Right renal pelvis (tissue), 4 donors: ENCODE data around the gene ANKRD13A. TPM values are rescaled to one million over a fixed set of nuclear protein-coding genes. Genes with fewer than 3 reads are reported as not detected.
A peak's percentile ranks its signal among the peaks of the same experiment; 100 is the strongest.

Source experiments
- DNase-seq, 4 donors: peaks; one replicate each; pipeline ENCODE4 v3.0.0-alpha.2; 2013; ENCODE audit warnings: low read depth in 4 of 4, low spot score in 3 of 4, missing footprints in 1 of 4
- polyA plus RNA-seq, 4 donors: library from polyadenylated mRNA; unstranded; fragments of 120-200 nt; gene quantifications; one replicate each; pipeline ENCODE4 v1.2.1, GENCODE V29; 2013; ENCODE audit not compliant: insufficient read length in 4 of 4

The ANKRD13A gene
- 10 to 100 TPM; 37.0 to 44.3 (median 40.0) TPM for polyA plus RNA-seq

DNA sequence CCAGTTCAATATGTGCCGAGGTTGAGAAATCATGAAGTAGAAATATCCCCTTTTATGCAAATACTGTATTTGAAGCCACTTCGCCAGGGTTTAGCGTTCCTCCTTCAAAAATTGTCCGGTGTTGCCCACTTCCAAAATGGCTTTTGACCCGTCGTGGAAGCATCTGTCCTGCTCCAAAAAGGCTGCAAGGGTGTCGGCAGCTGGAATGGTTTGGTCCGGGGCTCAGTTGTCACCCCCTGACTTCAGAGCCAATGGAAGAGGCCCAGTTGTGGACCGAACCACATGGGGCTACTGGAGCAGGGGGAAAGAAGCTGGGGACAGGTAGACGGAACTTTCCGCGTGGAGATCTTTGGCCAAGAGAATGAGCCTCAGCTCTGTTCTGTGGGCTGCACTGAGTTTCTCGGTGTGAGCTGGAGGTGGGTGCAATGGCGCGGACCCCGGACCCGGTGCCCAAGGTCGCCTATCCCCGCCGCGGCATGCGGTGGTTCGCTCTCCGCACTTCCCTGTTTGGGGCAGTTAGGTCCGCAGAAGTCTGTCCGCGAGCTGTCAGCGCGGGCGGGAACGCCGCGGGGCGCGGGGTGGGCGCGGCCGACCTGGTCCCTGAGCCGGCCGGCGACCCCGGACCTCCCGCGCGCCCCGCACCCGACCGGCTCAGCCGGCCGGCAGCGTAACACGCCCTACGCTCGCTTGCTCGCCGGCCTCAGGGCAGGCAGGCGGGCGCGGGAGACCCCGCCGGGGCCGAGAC lies at the start of gene ANKRD13A:
Gene ANKRD13A (plus strand): TSS at position 527 of the 745 bp plus-strand sequence. CDS start 259 bp downstream, outside the sequence.
- DNase-seq, result peak; percentile 87 to 92 (median 90)

DNA sequence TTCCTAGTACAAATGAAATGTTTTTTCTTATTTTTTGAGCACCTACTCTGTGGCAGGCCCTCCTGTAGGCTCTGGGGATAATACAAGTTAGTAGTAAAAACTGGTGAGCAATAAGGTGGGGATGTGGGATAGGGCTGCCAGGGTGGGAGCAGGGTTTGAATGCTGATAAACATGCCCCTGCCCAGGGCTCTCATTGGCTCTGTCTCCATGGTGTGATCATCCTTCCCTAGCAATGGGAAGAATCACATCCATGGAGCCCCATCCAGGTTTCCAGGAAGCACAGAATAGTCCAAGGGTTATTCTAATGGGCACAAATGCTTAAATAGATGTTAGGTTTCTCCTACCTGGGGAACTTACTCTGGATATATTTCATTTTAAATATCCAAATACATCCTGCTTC lies 48.6 kb upstream of the ANKRD13A start:
- no peak for DNase-seq

DNA sequence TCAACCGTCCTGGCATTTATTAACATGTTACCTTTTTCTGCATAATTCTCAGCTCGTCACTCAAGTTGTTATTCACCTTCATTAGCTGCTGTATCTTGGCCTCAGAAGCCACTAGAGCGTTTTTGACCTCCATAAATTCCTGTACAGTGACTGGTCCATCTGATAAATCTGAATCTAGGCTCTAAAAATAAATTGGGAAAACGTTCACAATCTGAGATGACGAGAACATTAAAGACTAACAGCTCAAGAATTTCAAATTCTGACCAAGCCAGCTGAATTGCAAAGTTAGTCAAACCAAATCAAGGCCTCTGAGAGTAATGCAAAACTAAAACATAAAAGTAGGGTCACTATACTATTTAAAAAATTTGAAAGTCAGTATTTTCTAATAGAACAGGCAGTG lies 48.1 kb upstream of the ANKRD13A start:
- DNase-seq, result no peak

DNA sequence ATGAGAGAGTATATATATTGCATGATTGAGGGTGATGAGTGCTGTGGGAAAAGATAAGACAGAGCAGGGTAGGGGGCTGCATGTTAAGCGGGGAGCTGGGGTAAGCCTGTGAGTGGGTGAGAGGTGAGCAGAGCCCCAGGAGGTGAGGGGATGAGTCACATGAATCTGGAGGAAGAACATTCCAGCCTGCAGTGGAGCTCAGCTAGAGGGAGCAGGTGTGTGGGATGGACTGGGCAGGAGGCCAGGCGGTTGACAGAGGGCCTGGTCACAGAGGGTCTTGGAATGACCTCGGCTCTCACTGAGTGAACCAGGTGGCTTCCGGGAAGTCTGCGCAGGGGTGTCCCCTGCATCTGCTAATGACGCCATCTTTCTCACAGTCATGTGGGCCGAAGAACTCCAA lies 47.5 kb upstream of the ANKRD13A start:
- no peak for DNase-seq

DNA sequence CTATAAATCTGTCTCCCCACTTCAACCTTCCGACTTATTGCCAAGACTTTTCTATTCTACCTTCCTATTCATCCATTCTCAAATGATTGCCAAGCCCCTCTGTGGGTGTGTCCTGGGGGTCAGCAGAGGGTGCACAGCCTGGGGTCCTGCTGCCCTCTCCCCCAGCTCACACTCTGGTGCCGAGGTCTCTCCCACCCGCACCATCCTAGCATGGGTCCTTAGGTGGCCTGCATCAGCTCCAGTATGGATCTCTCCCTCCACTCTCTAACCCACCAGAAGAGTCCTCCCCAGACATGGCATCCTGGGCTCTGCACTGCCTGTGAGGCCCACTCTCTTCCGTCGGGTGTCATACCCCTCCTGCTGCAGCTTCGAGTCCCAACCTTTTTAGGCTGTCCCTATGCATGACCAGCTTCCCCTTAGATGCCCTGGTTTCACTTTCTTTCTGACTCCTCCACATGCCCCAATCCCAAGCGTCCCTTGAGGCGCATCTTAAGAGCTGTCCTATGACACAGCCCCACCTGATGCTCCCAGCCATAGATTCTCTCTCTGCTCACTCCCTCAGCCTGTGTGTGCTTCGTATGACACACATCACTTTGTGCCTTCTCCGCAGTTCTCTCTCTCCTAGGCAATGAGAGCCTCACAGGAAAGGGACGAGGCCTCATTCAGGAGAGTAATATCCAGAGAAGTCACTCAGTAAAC lies 46.9 kb upstream of the ANKRD13A start:
- DNase-seq, result no peak

DNA sequence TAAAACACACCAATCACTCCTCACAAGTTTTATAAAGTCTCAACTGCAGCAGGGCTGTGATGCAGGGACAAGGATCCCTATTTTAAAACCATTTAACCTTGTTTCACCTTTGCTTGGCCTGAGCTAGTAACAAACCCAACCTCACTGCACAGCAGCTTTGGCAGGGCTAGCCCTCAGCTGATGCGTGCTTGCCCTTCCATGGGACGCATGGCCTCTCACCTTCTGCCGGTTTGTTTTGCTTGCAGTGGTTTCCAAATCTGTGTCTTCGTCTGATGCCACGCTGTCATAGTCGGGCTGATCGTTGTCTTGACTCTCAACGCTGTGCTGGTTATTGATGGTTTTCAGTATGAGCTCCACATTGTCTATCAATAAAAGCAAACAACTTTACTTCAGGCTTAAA lies 46.4 kb upstream of the ANKRD13A start:
- DNase-seq, result no peak

DNA sequence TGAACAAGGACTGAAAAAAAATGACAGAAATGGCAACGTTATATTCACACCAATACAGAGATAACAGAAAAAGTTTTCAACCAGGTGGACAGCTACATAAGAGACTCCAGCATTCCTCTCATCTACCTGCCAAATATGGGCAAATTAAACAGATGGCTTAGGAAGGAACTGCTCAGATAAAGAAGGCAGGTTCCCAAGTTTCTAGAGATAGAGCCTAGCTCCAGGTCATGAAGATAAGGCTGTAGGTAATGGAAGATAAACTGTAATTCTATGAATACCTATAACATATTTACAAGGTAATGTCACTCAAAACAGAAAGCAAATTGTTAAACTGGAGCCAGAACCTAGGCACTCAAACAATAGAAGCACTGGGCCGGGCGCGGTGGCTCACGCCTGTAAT lies 45.6 kb upstream of the ANKRD13A start:
- no peak for DNase-seq

DNA sequence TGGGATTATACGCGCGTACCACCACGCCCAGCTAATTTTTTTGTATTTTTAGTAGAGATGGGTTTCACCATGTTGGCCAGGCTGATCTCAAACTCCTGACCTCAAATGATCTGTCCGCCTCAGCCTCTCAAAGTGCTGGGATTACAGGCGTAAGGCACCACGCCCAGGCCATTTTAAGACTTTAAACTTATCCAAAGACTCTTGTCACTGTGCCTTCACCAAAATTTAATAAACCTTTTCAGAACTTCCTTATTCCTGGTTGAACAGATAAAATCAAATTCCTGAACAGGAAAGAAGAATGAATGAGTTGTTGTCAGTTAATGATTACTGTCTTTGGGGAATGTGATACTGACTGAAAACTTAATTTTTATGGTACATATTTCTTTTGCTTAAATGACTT lies 40.9 kb upstream of the ANKRD13A start:
- no peak for DNase-seq

DNA sequence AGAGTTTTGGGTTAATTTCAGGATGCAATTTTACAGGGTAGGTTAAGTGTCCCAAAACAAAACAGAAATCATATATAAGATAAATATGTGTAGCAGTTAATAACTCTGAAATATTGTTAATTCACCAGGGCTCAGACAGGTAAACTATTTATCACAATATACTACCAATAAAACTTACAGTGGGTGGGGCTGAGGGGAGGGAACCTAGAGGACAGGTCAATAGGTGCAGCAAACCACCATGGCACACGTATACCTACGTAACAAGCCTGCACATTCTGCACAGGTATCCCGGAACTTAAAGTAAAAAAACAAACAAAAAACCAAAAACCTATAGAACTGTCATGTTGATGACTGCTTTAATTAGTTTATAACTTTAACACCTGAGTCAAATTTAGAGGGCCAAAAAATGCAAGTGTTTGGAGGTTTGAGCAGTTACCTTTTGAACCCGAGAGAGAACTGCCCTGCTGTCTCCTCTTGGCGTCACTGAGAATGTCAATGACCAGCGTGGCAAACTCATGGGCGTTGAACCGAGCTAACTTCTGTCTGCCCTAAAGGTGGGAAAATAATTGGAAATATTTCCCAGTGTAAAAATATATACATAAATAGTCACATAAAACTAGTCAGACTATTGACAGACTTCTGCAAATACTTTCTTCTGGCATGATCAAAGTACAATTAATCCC lies 39.7 kb upstream of the ANKRD13A start:
- no peak for DNase-seq

DNA sequence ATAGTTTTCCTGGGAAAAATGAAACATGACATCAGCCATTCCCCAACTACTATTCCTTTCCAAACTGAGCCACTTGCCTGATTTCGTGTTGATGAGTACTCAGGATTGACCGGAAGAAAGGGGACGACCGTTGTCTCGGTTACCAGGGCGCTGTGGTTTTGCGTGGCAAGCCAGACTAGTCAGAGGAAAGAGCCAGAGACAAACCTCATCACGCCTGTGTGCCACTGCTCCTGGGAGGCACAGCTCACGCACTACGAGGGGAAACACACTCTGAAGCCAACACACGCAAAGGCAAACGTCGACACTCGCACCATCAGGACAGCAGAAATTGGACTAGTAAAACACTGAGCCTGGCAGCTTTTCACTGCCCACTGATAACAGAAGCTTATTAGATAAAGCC lies 38.0 kb upstream of the ANKRD13A start:
- no peak for DNase-seq

DNA sequence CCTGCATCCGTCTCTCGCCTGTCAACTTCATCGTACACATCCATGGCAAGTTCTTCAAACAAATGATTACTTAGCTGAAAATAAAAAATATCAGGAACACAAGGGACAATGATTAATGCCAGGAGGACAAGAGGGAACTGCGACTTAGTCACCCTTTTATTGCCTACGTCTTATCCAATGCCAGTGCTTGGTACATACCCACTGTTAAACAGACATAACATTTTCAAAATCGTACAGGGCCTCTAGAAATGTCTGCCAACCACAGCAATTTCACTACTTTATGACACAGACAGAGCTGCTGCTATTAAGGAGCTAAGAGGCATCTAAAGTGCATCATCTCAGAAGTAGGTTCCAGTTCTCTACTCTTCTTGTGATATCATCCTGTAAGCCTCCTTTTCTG lies 37.6 kb upstream of the ANKRD13A start:
- DNase-seq, result no peak

DNA sequence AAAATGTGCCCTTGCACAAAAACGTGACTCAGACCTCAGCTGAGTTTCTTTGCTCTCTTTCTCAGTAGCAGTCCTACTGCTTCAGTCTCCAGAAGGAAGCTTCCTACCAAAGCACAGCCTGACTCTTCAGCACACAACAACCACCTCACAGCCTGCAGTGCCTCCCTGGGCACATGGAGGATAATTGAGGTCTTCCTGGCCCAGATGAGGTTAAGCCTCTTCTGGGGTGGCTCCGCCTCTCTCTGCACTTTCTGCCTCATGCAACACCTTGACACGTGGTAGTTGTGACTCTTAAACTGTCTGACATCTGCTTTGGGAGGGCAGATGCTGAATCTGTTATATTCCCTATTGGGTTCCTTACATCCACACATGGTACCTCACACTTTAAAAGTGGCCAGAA lies 36.8 kb upstream of the ANKRD13A start:
- no peak for DNase-seq

DNA sequence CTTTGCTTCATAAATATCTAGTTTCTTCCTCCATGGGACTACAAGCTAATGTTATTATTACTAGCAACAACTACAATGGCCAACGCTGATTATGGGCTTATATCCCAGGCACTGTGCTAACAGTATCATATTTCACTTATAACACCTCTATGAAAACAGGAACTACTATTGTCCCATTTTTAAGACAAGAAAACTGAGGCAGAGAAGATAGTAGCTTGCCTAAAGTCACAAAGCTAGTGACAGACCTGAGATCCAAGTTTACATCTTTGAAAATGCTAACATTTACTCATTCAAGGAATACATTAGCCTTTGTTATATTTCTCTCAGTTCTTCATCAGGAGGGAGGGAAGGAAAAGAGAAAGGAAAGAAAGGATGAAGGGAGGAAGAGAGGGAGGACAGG lies 35.9 kb upstream of the ANKRD13A start:
- no peak for DNase-seq

DNA sequence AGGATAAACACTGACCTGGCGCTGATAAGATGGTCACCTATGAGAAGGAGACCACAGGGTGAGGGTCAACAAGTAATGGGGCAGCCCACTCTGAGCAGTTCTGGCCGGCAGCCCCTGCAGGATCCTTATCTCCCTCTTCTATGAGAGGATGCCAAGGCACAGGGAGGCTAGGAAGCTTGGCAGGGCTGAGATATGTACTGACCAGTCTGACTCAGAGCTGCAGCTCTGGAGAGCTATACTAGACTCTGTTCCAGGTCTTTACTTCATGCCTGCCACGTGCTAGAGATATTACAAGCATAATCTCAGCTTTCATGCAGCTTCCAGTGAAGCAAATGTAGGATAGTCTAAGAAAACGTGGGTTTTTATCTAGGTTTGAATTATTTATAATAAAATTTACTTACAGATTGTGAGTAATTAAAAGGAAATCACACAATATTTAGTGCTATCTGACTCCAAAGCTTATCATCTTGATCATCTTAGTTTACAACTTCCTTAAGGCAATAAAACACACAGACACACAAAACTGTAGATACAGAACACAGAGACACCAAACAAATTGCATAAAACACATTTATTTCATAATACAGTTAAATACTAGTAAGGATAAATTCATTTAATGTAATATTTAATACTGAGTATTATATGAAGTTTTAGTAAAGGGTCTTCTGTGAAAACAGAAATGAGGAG lies 35.3 kb upstream of the ANKRD13A start:
- no peak for DNase-seq

DNA sequence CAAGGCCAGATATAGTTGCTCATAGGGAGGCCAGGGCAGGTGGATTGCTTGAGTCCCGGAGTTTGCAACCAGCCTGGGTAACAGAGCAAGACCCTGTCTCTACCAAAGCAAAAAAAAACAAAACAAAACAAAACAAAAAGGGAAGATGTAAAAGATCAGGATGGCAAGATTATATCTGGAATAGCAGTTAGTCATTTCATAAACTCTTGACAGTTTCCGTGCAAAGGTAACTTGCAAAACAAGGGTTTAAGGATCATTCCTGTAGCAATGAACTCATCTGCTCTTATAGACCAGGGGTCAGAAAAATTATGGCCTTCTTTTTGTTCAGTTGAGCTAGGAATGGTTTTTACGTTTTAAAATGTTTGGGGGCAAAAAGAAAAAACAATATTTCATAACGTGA lies 32.7 kb upstream of the ANKRD13A start:
- no peak for DNase-seq

DNA sequence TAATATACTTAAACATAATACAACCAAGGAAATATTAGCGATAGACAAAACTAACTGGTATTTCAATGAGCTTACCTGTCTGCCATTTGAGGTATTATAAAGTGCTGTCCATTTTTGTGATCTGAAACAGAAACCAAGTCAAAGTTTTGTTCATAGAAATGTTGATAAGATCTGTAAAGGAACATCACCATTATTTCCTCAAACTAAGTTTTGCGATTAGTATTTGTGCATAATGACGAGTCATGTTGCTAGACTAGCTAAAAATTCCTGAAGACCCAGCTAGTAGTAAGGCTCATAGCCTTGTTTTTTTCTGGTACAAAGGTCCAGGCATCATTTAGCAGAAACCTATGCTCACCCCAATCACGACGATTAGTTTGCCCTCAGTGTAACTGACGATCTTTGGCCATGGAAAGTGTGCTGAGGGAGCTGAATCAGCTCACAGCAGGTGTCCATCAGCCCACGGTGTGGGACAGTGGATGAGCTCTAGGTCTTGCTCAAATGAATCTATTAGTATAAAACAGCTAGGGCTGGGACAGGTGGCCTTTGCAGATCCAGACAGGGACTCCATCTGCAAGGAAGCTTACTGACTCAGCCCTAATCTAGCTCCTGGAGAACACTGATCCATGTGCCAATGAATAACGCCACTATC lies 31.7 kb upstream of the ANKRD13A start:
- no peak for DNase-seq

DNA sequence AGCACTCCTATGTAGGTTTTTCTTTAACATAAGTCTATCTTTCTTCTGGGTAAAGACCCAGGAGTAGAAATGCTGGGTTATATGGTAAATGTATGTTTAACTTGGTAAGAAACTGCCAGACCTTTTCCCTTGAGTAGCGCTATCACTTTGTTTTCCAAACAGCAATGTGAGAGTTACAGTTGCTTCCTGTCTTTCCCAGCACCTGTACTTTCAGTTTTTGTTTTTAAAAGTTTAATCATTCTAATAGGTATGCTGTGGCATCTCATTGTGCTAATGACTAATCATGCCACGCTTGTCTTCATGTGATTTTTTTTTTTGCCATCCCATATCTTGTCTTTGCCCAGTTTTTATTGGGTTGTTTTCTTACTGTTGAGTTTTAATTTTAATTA lies 31.2 kb upstream of the ANKRD13A start:
- no peak for DNase-seq

DNA sequence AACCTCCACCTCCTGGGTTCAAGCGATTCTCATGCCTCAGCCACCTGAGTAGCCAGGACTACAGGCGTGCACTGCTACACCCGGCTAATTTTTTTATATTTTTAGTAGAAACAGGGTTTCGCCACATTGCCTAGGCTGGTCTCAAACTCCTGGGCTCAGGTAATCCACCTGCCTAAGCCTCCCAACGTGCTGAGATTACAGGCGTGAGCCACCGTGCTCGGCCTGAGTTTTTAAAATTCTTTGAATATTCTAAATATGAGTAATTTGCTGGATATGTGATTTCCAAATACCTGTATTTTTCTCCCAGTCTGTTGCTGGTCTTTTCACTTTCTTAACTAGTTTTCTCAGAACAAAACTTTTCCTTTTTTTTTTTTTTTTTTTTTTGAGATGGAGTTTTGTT lies 30.4 kb upstream of the ANKRD13A start:
- DNase-seq, result no peak

DNA sequence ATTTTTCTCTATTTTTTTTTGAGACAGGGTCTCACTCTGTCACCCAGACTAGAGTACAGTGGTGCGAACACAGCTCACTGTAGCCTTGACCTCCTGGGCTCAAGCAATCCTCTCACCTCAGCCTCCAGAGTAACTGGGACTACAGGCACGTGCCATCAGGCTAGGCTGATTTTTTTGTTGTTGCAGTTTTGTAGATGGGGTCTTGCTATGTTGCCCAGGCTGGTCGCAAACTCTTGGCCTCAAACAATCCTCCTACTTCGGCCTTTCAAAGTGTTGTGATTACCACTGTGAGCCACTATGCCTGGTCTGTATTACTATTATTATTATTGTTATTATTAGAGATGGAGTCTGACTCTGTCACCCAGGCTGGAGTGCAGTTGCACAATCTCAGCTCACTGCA lies 26.4 kb upstream of the ANKRD13A start:
- no peak for DNase-seq

DNA sequence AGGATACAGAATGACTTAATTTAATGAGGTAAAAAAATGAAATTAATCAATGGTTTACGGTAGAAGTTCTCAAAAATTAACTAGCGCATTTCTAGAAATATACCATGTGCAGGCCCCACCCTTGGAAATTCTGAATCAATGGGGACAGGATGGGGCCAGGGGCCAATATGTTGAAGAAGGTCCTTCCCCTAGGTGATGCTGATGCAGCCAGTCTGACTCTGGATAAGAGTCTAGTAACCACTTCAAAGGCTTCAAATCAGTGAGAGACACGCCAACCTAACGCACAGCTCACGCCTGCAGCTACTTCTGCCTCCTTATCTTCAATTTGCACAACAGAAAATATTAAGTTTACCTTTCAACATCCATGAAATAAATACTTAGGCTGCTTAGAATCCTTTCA lies 17.9 kb upstream of the ANKRD13A start:
- no peak for DNase-seq

DNA sequence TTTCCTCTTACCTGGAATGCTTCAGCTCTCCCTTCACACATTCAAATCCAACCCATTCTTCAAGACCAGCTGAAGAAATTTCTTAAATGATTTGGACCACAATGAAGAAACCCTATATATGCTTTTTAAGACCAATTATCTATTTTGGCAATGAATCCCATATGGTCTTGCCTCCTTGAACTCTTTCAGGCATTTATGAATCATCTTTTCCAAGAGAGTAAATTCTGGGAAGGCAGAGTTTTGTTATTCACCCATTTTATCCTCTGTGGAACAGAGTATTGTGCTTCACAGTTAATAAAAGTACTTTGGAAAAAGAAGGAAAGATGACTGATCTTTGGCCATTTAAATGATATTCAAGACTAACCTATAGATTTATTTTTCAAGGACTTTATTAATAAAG lies 17.0 kb upstream of the ANKRD13A start:
- DNase-seq, result no peak
